ENCODE results near the gene CDHR2.

DNA sequence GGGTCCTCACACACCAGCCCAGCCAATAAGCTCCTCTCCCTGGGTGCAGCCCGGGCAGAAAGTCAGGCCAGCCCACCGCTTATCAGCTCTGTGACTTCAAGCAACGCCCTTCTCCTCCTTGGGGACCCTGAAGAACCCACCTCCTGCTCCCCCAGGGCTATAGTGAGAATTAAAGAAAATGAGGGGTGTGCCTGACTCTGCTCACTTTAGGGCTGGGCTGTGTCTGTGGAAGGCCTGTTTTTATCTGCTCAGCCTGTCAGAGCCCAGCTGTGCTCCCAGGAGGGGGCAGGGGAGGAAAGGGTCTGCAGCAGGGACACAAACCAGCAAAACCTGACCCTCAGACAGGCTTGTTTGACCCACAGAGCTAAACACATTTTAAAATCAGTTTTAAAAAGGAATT, 56.9 kb downstream of the CDHR2 start:
- TF ChIP-seq, protein P1, sequence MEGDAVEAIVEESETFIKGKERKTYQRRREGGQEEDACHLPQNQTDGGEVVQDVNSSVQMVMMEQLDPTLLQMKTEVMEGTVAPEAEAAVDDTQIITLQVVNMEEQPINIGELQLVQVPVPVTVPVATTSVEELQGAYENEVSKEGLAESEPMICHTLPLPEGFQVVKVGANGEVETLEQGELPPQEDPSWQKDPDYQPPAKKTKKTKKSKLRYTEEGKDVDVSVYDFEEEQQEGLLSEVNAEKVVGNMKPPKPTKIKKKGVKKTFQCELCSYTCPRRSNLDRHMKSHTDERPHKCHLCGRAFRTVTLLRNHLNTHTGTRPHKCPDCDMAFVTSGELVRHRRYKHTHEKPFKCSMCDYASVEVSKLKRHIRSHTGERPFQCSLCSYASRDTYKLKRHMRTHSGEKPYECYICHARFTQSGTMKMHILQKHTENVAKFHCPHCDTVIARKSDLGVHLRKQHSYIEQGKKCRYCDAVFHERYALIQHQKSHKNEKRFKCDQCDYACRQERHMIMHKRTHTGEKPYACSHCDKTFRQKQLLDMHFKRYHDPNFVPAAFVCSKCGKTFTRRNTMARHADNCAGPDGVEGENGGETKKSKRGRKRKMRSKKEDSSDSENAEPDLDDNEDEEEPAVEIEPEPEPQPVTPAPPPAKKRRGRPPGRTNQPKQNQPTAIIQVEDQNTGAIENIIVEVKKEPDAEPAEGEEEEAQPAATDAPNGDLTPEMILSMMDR (IDR thresholded peaks at IDR 0.05), result no peak
- no peak for TF ChIP-seq POLR2A (IDR thresholded peaks at IDR 0.05)

Data from testis (tissue), 2 donors.